DOHH2 (cell line): ENCODE measurements around the gene PGM2.

Source experiments
- CTCF ChIP-seq: fragments of 200-600 bp; sonication (generic); IDR thresholded peaks from one replicate; pipeline ENCODE4 v1.5.1; 2014; ENCODE audit warnings: antibody characterized with exemption, mild to moderate bottlenecking, low read depth, low read length; ENCODE audit not compliant: poor library complexity, severe bottlenecking
- EZH2phosphoT487 ChIP-seq: fragments of 200-600 bp; sonication (generic); IDR thresholded peaks from 2 replicates; pipeline ENCODE4 v1.6.1; 2017; ENCODE audit warnings: borderline replicate concordance, mild to moderate bottlenecking, antibody characterized with exemption, low read length, moderate library complexity, mixed read lengths

GRCh38 chr4:37873386-37873785, 46.9 kb downstream of the PGM2 start:
- TF ChIP-seq CTCF: no peak
- no peak for TF ChIP-seq EZH2phosphoT487
